Measurements from ENCODE around the gene DCXR.

The DCXR gene

GRCh38 chr17:81991684-81992305 lies 45.7 kb downstream of the DCXR start:
- no peaks in the 10 kb centered on the region for H3K9me3 Mint-ChIP-seq (ENCODE audit: low read depth)
- H3K27ac Mint-ChIP-seq = no peak overlapping the region
- H3K36me3 Mint-ChIP-seq = no peaks in the 10 kb centered on the region

GRCh38 chr17:81990836-81991683 lies 46.4 kb downstream of the DCXR start:
- Mint-ChIP-seq H3K4me3 (no peak overlapping the region), H3K4me1 (ENCODE audit: low read depth) (no peaks in the 10 kb centered on the region), H3K27ac (no peak overlapping the region), H3K27me3 (no peaks in the 10 kb centered on the region), H3K36me3 (no peaks in the 10 kb centered on the region), H3K9me3 (ENCODE audit: low read depth) (no peaks in the 10 kb centered on the region)

More at GRCh38 chr17:81991684-81992305, 45.7 kb downstream of the DCXR start:
- Mint-ChIP-seq H3K27me3 (no peaks in the 10 kb centered on the region), H3K4me3 (no peak overlapping the region), H3K4me1 (ENCODE audit: low read depth) (no peaks in the 10 kb centered on the region)

- peaks cover 3% of the 10 kb centered on the region for H3K36me3 Mint-ChIP-seq
- H3K9me3 Mint-ChIP-seq (ENCODE audit: low read depth) = no peaks in the 10 kb centered on the region
- H3K4me3 Mint-ChIP-seq = no peak overlapping the region
- H3K27me3 Mint-ChIP-seq = no peaks in the 10 kb centered on the region
- no peak overlapping the region for H3K27ac Mint-ChIP-seq
- peaks cover 6% of the 10 kb centered on the region for H3K4me1 Mint-ChIP-seq (ENCODE audit: low read depth)
These were observed 50.2 kb downstream of the DCXR start for GRCh38 chr17:81987161-81987770.

GRCh38 chr17:81986606-81987005 lies 50.9 kb downstream of the DCXR start:
- no peaks in the 10 kb centered on the region for H3K9me3 Mint-ChIP-seq (ENCODE audit: low read depth)
- peaks cover 3% of the 10 kb centered on the region for H3K36me3 Mint-ChIP-seq
- H3K27ac Mint-ChIP-seq = no peak overlapping the region
- H3K4me1 Mint-ChIP-seq (ENCODE audit: low read depth) = peaks cover 8% of the 10 kb centered on the region
- no peaks in the 10 kb centered on the region for H3K27me3 Mint-ChIP-seq
- H3K4me3 Mint-ChIP-seq = no peak overlapping the region

Data from activated naive CD8-positive, alpha-beta T cell (primary cell).